Kasumi-1 (cell line): ENCODE data around the gene TMEM245.

Source experiments
- DNase-seq, 2 experiments: peaks; one replicate each; lab custom pipeline; 2025; lab: John Stamatoyannopoulos, UW

Gene TMEM245

GRCh38 chr9:109119439-109120203 lies at the start of gene TMEM245:
TMEM245 (minus strand) TSS chr9:109119947; CDS start chr9:109119913, 34 bp downstream.
- DNase-seq: peak; percentile 97

- DNase-seq: no peak
Observed at GRCh38 chr9:109168170-109168569, 48.4 kb upstream of the TMEM245 start.

GRCh38 chr9:109167716-109168115 lies 48.0 kb upstream of the TMEM245 start:
- no peak for DNase-seq

- no peak for DNase-seq
Observed at GRCh38 chr9:109166771-109167601, 47.2 kb upstream of the TMEM245 start, which contains the start of gene FRRS1L. FRRS1L (minus strand) TSS chr9:109167249; CDS start chr9:109167138, 111 bp downstream.

GRCh38 chr9:109166171-109166770 lies 46.5 kb upstream of the TMEM245 start:
- DNase-seq: no peak

GRCh38 chr9:109164042-109164441 lies 44.3 kb upstream of the TMEM245 start:
- no peak for DNase-seq

- DNase-seq: no peak
Observed at GRCh38 chr9:109163194-109163593, 43.4 kb upstream of the TMEM245 start.

GRCh38 chr9:109162677-109163076 lies 42.9 kb upstream of the TMEM245 start:
- DNase-seq: no peak

GRCh38 chr9:109161471-109161870 lies 41.7 kb upstream of the TMEM245 start:
- DNase-seq: no peak

- DNase-seq: no peak
Observed at GRCh38 chr9:109159583-109159982, 39.8 kb upstream of the TMEM245 start.

GRCh38 chr9:109158651-109159050 lies 38.9 kb upstream of the TMEM245 start:
- DNase-seq: no peak

- no peak for DNase-seq
Observed at GRCh38 chr9:109156708-109157107, 37.0 kb upstream of the TMEM245 start.

GRCh38 chr9:109150925-109151545 lies 31.3 kb upstream of the TMEM245 start:
- no peak for DNase-seq

GRCh38 chr9:109149722-109150121 lies 30.0 kb upstream of the TMEM245 start:
- no peak for DNase-seq

GRCh38 chr9:109149089-109149488 lies 29.3 kb upstream of the TMEM245 start:
- no peak for DNase-seq

GRCh38 chr9:109145051-109145450 lies 25.3 kb upstream of the TMEM245 start:
- no peak for DNase-seq

- DNase-seq: no peak
Observed at GRCh38 chr9:109143881-109144562, 24.3 kb upstream of the TMEM245 start.

- no peak for DNase-seq
Observed at GRCh38 chr9:109141375-109141774, 21.6 kb upstream of the TMEM245 start.

GRCh38 chr9:109139851-109140250 lies 20.1 kb upstream of the TMEM245 start:
- no peak for DNase-seq

- no peak for DNase-seq
Observed at GRCh38 chr9:109138421-109138820, 18.7 kb upstream of the TMEM245 start.

GRCh38 chr9:109134167-109134578 lies 14.4 kb upstream of the TMEM245 start:
- no peak for DNase-seq

- no peak for DNase-seq
Observed at GRCh38 chr9:109133533-109133932, 13.8 kb upstream of the TMEM245 start.
